DMS53 treated with DMSO at 0.1 percent for 48 hours (cell line): ENCODE measurements around the gene MYLIP.
A peak's percentile ranks its signal among the peaks of the same experiment; 100 is the strongest.

Source experiments
- DNase-seq: peaks from one replicate; lab custom pipeline; 2025; ENCODE audit not compliant: unreplicated experiment; lab: John Stamatoyannopoulos, UW

Gene MYLIP

DNA sequence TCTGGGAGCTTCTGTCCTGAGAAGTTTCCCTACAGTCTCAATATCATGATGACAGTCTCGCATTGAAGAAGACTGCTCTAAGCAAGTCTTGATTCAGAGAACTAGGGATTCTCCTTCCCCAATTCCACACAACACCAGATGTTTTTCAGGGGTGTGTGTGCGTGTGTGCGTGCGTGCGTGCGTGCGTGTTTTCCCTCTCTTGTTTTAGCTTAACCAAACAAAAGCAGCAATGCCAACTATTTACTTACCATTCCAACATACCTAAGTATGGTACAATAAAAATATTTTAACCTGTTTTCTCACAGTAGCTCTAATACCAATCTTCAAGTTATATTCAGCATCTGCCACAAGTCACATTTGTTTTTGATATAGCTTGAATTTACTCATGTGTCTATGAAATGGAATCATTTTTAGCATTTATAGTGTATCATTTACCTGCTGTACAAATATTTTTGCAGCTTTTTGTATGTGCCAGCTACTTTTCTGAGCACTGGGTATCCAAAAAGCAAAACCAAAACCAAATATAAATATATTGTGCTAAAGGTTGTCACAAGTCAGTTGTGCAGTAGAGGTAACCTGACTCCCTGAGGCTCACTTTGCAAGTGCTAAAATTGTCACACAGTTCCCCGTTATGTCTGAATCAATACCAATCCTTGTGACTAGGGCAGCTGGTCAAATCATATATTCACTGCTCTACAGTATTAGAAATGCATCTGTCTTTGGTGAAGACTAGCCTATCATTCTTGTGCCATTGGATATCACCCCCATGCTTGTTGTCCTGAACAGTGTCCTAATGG lies 21.7 kb upstream of the MYLIP start:
- DNase-seq: no peak

DNA sequence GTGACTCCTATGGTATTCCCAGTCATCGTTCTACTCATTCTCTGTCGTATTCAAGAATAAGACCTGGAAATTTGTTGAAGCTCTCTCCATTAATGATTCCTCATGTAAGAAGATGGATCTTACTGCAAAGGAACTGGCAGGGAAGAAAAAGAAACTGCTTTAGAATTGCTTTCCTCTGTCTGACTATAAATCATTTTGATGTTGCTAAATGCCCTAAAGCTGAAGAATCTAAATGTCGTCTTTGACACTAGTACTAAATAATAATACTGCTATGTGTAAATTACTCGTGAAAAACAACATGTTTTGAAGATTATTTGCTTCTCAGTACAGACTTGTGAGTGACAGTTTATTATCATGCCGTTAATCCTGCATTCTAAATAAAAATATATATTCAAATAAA lies 20.5 kb upstream of the MYLIP start:
- no peak for DNase-seq

DNA sequence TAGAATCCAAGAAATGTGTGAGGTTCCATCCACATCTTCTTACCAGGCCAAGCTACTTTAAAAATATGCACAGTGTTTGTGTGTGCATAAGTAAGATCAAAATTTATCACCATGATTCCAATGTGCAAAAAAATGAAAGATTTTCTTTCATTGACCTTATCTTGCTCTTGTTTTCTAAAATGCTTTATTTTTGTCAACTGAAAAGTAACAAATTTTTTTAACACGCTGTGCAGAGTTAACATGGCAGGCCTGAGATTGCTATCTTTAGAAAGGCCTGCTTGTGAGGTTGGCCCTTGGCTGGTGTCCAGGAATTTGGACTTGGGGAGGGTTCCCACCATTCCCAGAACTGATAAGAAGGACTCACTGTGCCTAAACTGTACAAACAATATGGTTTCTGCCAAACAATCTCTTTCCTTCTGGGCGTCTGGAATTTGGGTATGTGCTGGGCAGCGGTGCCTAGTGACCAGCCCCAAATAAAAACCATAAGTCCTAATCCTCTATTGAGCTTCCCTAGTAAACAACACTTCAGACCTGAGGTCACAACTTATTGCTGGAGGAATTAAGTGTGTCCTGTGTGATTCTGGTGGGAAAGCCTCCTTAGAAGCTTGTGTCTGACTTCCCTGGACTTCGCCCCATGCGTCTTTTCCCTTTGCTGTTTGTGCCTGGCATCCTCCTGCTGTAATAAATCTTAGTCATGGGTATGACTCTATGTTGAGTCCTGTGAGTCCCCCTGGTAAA lies 19.8 kb upstream of the MYLIP start:
- no peak for DNase-seq

GRCh38 chr6:16109659-16110305 lies 19.1 kb upstream of the MYLIP start:
- DNase-seq: no peak

DNA sequence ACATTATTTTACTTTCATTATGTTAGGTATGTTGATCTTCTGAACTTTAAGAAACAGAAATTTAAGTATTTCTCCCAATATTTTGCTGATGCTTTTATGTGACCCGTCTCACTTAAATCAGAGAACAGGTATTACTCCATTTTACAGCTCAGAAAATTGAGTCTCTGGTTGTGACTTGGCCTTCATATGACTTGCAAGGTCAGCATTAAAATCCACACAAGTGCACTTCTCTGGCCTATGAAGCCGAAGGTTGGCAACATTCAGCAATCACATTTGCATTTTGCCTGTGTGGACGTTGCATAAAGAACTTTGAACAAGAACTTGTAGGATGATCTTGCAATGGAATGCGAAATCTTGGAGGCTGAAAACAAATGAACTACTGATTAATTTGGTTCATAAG lies 10.1 kb upstream of the MYLIP start:
- no peak for DNase-seq

DNA sequence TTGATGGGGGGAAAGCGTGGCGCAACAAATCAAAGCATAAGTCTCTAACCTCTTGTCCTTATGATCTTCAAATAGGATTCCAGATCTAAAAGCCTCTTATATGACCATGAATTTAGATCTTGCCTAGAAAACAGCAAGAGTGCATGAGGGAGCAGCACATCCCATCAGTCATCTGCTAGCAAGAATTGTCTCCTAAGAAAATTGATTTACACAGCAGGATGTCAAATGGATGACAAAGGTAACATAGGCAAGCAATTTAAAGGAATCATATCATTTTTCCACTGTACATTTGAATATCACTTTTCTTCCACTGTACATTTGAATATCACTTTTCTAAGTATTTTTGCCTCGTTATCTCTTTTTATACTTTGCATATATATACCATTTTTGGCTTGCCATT lies 7.5 kb upstream of the MYLIP start:
- DNase-seq: no peak

GRCh38 chr6:16122197-16122596 lies 6.7 kb upstream of the MYLIP start:
- DNase-seq: no peak

- DNase-seq: no peak
Measured at GRCh38 chr6:16124198-16125180, 4.4 kb upstream of the MYLIP start.

DNA sequence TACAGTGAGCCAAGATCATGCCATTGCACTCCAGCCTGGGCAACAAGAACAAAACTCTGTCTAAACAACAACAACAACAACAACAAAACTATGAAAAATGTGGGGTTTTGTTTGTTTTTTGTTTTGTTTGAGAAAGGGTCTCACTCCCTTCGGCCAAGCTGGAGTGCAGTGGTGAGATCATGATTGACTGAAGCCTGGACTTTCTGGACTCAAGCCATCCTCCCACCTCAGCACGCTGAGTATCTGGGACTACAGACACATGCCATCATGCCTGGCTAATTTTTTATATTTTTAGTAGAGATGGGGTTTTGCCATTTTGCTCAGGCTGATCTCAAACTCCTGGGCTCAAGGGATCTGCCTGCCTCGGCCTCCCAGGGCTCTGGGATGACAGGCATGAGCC lies 2.8 kb upstream of the MYLIP start:
- DNase-seq: no peak

DNA sequence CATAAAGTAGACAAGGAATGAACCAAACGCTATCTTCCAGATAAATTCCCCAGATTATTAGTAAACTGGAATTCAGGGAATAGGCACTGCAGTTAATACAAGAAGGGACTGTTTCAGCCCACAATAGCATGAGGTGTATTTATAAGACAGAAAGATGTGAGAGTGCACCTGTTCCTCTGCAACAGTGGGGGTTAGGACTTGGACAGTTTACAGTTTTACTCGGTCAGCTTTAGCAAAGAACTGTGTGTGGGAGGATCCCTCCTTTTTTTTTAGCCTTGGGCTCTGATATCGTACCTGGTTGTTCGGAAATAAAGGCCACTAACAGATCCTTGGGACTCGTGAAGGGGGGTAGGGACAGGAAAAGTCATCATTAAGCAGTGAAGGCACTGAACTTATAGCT lies 2.0 kb upstream of the MYLIP start:
- no peak for DNase-seq

- DNase-seq: no peak
Measured at GRCh38 chr6:16127471-16127870, 1.4 kb upstream of the MYLIP start.

GRCh38 chr6:16129623-16130401 lies 926 bp downstream of the MYLIP start:
- peak; percentile 52 for DNase-seq

- peak; percentile 68 for DNase-seq
Measured at GRCh38 chr6:16130437-16130891, 1.6 kb downstream of the MYLIP start.

GRCh38 chr6:16130932-16131387 lies 2.1 kb downstream of the MYLIP start:
- DNase-seq: peak; percentile 84

- DNase-seq: no peak
Measured at GRCh38 chr6:16132909-16133308, 4.0 kb downstream of the MYLIP start.

DNA sequence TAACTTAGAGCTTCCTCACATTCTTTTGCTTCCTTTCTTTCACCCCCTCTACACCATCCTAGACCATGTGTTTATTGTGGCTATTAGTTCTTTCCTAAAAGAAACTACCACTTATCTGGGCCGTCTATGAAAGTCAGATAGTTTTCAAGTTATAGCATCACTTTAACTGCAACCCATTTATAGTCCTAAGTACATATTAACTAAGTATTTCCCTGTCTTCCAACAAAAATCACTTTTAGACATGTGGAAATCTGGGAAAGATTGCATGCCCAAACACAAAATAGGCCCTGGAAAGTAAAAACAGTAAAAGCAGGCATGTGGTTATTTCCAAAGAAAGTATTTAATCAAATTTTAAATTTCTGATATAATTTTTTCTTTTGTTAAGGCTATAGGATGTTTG lies 5.5 kb downstream of the MYLIP start:
- no peak for DNase-seq

DNA sequence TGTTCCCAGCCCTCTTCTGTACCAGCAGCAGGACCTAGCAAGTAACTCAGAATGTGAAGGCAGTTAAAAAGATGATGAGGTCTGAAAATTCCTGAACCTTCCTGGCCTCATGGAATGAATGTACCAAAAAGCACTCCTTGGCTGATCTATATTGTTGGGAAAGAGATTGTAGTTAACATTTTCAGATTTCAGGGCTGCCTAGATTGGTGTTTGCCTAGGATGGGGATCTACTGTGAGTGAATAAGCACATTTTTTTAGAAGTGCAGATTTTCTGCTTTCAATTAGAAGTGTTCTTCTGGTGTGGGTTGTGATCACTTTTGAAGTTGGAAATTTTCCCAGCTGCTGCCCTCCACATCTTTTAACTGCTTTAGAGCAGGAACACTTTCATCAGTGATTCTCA lies 6.2 kb downstream of the MYLIP start:
- no peak for DNase-seq

- DNase-seq: no peak
Measured at GRCh38 chr6:16136091-16136490, 7.2 kb downstream of the MYLIP start.

DNA sequence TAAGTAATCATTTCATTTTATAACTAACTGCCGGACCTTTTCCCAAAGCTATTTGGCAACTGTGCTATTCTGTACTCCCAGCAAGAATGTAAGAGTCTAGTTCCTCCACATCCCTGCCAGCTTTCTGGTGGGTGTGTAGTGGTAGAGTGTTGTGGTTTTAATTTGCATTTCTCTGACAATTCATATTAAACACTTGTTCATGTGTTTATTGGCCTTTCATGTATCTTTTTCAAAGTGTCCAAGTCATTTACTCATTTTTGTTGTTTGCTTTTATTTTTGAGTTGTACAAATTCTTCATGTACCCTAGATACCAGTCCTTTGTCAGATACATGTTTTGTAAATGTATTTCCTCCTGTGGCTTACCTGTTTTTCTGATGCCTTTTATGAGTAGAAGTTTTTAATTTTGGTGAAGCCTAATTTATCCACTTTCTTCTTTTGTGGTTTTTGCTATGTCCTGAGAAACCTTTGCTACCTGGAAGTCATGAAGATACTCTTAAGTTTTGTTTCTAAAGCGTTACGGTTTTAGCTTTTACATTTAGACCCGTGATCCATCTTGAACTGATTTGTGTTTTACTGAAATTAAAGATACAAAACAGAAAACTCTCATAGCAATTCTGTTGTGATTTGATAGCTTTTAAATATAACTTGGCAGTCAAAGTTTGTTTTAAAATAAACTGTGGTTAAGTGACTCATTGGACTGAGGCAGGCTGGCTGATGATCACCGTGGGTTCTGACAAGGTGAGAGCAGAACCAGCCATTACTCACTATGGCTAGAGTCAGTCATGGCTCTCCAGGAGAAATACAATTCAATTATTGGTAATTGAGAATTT lies 8.0 kb downstream of the MYLIP start:
- DNase-seq: no peak
